ENCODE results near the gene HOXB6.

Gene HOXB6

GRCh38 chr17:48589831-48590606 is 14.8 kb downstream of the HOXB6 start, which contains the start of gene HOXB3:
TSS of gene HOXB3 (minus strand) at chr17:48590241. CDS start at chr17:48552474, 37,767 bp downstream.
- 6% methylated on average over 22 of the region's 23 CpGs for WGBS

GRCh38 chr17:48589060-48589830 is 15.5 kb downstream of the HOXB6 start:
- 4% methylated on average over 7 of the region's 10 CpGs for WGBS
- H3K9me3 ChIP-seq (ENCODE audit: insufficient read depth, low read depth, low read length) = no peaks in the 10 kb centered on the region
- no peak overlapping the region for H3K27ac ChIP-seq (ENCODE audit: low read depth, low read length)
- H3K9ac ChIP-seq (ENCODE audit: low read depth, low read length) = no peak overlapping the region
- no peak overlapping the region for H3K4me3 ChIP-seq (ENCODE audit: low read length)
- H3K36me3 ChIP-seq (ENCODE audit: insufficient read depth, low read length) = no peaks in the 10 kb centered on the region
- peaks cover 4% of the 10 kb centered on the region for H3K4me1 ChIP-seq (ENCODE audit: insufficient read depth, low read length)
- H3K27me3 ChIP-seq (ENCODE audit: insufficient read depth, low read length) = peaks cover 100% of the 10 kb centered on the region

More at GRCh38 chr17:48589831-48590606, 14.8 kb downstream of the HOXB6 start, which contains the start of gene HOXB3:
- Histone ChIP-seq H3K4me3 (ENCODE audit: low read length) (no peak within 1 kb of the TSS), H3K27me3 (ENCODE audit: insufficient read depth, low read length) (peaks cover 100% of the 10 kb centered on the region), H3K4me1 (ENCODE audit: insufficient read depth, low read length) (peaks cover 7% of the 10 kb centered on the region), H3K9ac (ENCODE audit: low read depth, low read length) (no peak within 1 kb of the TSS), H3K36me3 (ENCODE audit: insufficient read depth, low read length) (no peaks in the 10 kb centered on the region), H3K9me3 (ENCODE audit: insufficient read depth, low read depth, low read length) (no peaks in the 10 kb centered on the region), H3K27ac (ENCODE audit: low read depth, low read length) (no peak within 1 kb of the TSS)

DNA sequence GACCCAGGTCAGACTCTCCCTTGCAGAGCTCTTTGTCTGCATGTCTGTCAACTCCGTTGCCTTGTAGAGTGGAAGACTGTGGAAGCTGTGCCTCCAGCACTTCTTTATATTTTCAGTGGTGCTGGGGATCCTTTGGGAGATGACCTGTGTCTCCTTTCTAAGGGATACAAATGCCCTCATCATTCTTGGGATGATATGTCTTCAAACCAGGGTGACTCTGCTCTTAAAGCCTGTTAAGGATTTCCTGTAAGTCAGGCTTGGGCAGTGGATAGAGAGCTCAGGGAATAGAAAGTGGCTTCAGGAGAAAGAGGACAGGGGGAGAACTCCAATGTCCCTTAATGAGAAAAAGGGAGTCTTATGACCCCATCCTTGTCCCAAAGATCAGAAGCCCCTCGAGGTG is 16.3 kb downstream of the HOXB6 start:
- WGBS = 0% methylated on average over 1 of the region's 2 CpGs
- Histone ChIP-seq H3K9ac (ENCODE audit: low read depth, low read length) (no peak overlapping the region), H3K27me3 (ENCODE audit: insufficient read depth, low read length) (peaks cover 100% of the 10 kb centered on the region), H3K9me3 (ENCODE audit: insufficient read depth, low read depth, low read length) (no peaks in the 10 kb centered on the region), H3K4me1 (ENCODE audit: insufficient read depth, low read length) (no peaks in the 10 kb centered on the region; the same call in 1 of the 2 replicates), H3K27ac (ENCODE audit: low read depth, low read length) (no peak overlapping the region), H3K4me3 (ENCODE audit: low read length) (no peak overlapping the region), H3K36me3 (ENCODE audit: insufficient read depth, low read length) (no peaks in the 10 kb centered on the region)

GRCh38 chr17:48588074-48588415 is 16.7 kb downstream of the HOXB6 start:
- WGBS = 45% methylated on average over 2 of the region's 2 CpGs
- no peaks in the 10 kb centered on the region for H3K9me3 ChIP-seq (ENCODE audit: insufficient read depth, low read depth, low read length)
- no peaks in the 10 kb centered on the region for H3K36me3 ChIP-seq (ENCODE audit: insufficient read depth, low read length)
- H3K4me1 ChIP-seq (ENCODE audit: insufficient read depth, low read length) = no peaks in the 10 kb centered on the region; the same call in 1 of the 2 replicates
- H3K4me3 ChIP-seq (ENCODE audit: low read length) = no peak overlapping the region
- peaks cover 100% of the 10 kb centered on the region for H3K27me3 ChIP-seq (ENCODE audit: insufficient read depth, low read length)
- no peak overlapping the region for H3K9ac ChIP-seq (ENCODE audit: low read depth, low read length)
- H3K27ac ChIP-seq (ENCODE audit: low read depth, low read length) = no peak overlapping the region

- Histone ChIP-seq H3K9me3 (ENCODE audit: insufficient read depth, low read depth, low read length) (no peaks in the 10 kb centered on the region), H3K27me3 (ENCODE audit: insufficient read depth, low read length) (peaks cover 100% of the 10 kb centered on the region), H3K4me3 (ENCODE audit: low read length) (no peak overlapping the region), H3K27ac (ENCODE audit: low read depth, low read length) (no peak overlapping the region), H3K9ac (ENCODE audit: low read depth, low read length) (no peak overlapping the region), H3K4me1 (ENCODE audit: insufficient read depth, low read length) (no peaks in the 10 kb centered on the region; the same call in 1 of the 2 replicates), H3K36me3 (ENCODE audit: insufficient read depth, low read length) (no peaks in the 10 kb centered on the region)
- 26% methylated on average over 5 of the region's 5 CpGs for WGBS
Measured at GRCh38 chr17:48587276-48588073, 17.3 kb downstream of the HOXB6 start.

GRCh38 chr17:48586355-48587258 is 18.2 kb downstream of the HOXB6 start:
- 2% methylated on average over 21 of the region's 34 CpGs for WGBS
- no peak overlapping the region for H3K4me3 ChIP-seq (ENCODE audit: low read length)
- H3K27me3 ChIP-seq (ENCODE audit: insufficient read depth, low read length) = peaks cover 100% of the 10 kb centered on the region
- no peaks in the 10 kb centered on the region; the same call in 1 of the 2 replicates for H3K4me1 ChIP-seq (ENCODE audit: insufficient read depth, low read length)
- H3K27ac ChIP-seq (ENCODE audit: low read depth, low read length) = no peak overlapping the region
- no peaks in the 10 kb centered on the region for H3K9me3 ChIP-seq (ENCODE audit: insufficient read depth, low read depth, low read length)
- H3K36me3 ChIP-seq (ENCODE audit: insufficient read depth, low read length) = no peaks in the 10 kb centered on the region
- H3K9ac ChIP-seq (ENCODE audit: low read depth, low read length) = no peak overlapping the region

DNA sequence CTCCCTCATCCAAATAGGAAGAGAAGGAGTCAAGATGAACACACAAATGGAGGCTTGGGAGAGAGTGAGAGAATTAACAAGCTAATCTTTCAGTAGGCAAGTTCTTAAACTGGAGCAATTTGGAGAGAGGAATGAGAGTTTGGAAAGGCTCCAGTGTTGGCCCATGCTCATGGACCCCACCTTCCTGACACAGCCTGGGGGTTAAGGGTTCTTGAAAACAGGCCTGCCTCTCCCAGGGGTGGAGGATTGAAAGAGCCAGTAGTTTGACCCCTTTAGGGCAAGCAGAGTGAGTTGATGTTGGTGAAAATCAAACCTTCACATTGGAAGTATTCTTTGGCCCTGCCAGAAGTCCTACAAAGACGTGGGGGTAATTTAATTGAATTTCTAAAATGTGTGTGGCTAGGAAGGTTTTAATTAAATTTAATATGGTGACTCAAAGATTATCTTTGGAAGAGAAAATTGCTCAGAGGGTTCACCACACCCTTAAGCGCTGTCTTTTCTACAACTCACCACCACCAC is 20.5 kb downstream of the HOXB6 start:
- H3K4me3 ChIP-seq (ENCODE audit: low read length) = no peak overlapping the region
- no peaks in the 10 kb centered on the region for H3K9me3 ChIP-seq (ENCODE audit: insufficient read depth, low read depth, low read length)
- H3K27ac ChIP-seq (ENCODE audit: low read depth, low read length) = no peak overlapping the region
- H3K27me3 ChIP-seq (ENCODE audit: insufficient read depth, low read length) = peaks cover 100% of the 10 kb centered on the region
- 19% methylated on average over 2 of the region's 2 CpGs for WGBS
- no peaks in the 10 kb centered on the region for H3K4me1 ChIP-seq (ENCODE audit: insufficient read depth, low read length)
- H3K36me3 ChIP-seq (ENCODE audit: insufficient read depth, low read length) = no peaks in the 10 kb centered on the region
- no peak overlapping the region for H3K9ac ChIP-seq (ENCODE audit: low read depth, low read length)

- Histone ChIP-seq H3K9ac (ENCODE audit: low read depth, low read length) (no peak overlapping the region), H3K9me3 (ENCODE audit: insufficient read depth, low read depth, low read length) (no peaks in the 10 kb centered on the region), H3K27ac (ENCODE audit: low read depth, low read length) (no peak overlapping the region), H3K4me3 (ENCODE audit: low read length) (no peak overlapping the region), H3K4me1 (ENCODE audit: insufficient read depth, low read length) (no peaks in the 10 kb centered on the region), H3K36me3 (ENCODE audit: insufficient read depth, low read length) (no peaks in the 10 kb centered on the region), H3K27me3 (ENCODE audit: insufficient read depth, low read length) (peaks cover 100% of the 10 kb centered on the region)
- no CpG with 5 or more reads among the region's 3 CpGs for WGBS
Measured at GRCh38 chr17:48583708-48584222, 21.0 kb downstream of the HOXB6 start.

DNA sequence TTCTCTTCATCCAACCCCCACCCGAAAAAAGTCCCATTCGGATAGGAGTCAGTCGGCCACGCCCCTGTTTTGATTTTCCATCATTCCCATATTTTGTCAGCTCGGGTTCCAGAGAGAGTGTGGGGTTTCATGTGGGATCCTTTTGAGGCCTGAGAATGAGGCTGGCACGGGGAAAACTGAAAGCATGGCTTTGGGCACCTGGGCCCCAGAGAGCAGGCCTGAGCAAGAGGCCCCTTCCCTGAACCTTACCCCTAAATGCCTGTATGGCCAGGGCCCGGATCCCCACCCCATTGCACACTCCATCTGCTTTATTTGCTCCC is 22.1 kb downstream of the HOXB6 start:
- Histone ChIP-seq H3K9ac (ENCODE audit: low read depth, low read length) (no peak overlapping the region), H3K4me3 (ENCODE audit: low read length) (no peak overlapping the region), H3K27me3 (ENCODE audit: insufficient read depth, low read length) (peaks cover 100% of the 10 kb centered on the region), H3K27ac (ENCODE audit: low read depth, low read length) (no peak overlapping the region), H3K36me3 (ENCODE audit: insufficient read depth, low read length) (no peaks in the 10 kb centered on the region), H3K9me3 (ENCODE audit: insufficient read depth, low read depth, low read length) (no peaks in the 10 kb centered on the region), H3K4me1 (ENCODE audit: insufficient read depth, low read length) (no peaks in the 10 kb centered on the region)
- 12% methylated on average over 7 of the region's 7 CpGs for WGBS
